Suppressor macrophage treated with lipopolysaccharide for 1 hour (primary cell): Measurements from ENCODE around the gene P4HA1.

ENCODE experiments used
- DNase-seq, 3 donors: peaks; one replicate each; pipeline ENCODE4 v3.0.0-alpha.2; 2020 to 2022

Gene P4HA1

DNA sequence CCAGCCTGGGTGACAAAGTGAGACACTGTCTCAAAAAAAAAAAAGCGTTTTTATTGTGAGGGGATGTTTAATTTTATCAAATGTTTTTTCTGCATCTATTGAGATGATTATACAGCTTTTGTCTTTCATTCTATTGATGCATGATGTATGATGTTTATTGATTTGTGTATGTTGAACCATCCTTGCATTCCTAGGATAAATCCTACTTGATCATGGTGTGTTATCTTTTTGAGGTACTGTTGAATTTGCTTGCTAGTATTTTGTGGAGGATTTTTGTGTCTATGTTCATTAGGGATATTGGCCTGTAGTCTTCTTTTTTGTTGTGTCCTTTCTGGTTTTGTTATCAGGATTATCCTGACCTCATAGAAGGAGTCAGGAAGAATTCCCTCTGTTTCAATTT, 119.8 kb downstream of the P4HA1 start:
- no peak for DNase-seq
